GM13977 (cell line): ENCODE results near the gene EFHB.
"Not testable (repeated sequence)": the region's sequence is repeated elsewhere in the genome, so short reads cannot be mapped to it uniquely, and the experiment has no call there.

Experiments used
- DNase-seq: peaks from one replicate; pipeline ENCODE4 v3.0.0; 2012; ENCODE audit warnings: low spot score
- CTCF ChIP-seq: IDR thresholded peaks from 2 replicates; pipeline ENCODE4 v1.5.1; 2012; ENCODE audit warnings: mild to moderate bottlenecking, control low read depth; ENCODE audit not compliant: insufficient read depth; ENCODE audit errors: extremely low read depth, missing control alignments
- in situ Hi-C: fragments of 300-500 bp; cut with MboI; formaldehyde crosslinking; loops from one replicate; pipeline ENCODE4 v1.12.0; 2022; ENCODE audit warnings: low sequenced_read_pairs, low pct_unique_long_range_greater_than_20kb, mixed read lengths, inconsistent platforms; ENCODE audit not compliant: unreplicated experiment

Gene EFHB

GRCh38 chr3:19877656-19878055, 56.4 kb downstream of the EFHB start:
- in situ Hi-C loops = no loop called here
- TF ChIP-seq CTCF = no peak
- DNase-seq = no peak

- in situ Hi-C loops = loop anchor here (25.0 kb wide), 1 partner anchor 530 kb away; no protein-coding TSS in a partner anchor
- peak; percentile 56 for DNase-seq
- peak; percentile 82 for TF ChIP-seq CTCF
These were observed 67.2 kb downstream of the EFHB start for GRCh38 chr3:19866751-19867347.

- DNase-seq = not testable (repeated sequence)
- in situ Hi-C loops = loop anchor here (25.0 kb wide), 1 partner anchor 518 kb away; no protein-coding TSS in a partner anchor
These were observed 78.7 kb downstream of the EFHB start for GRCh38 chr3:19855318-19855717.

GRCh38 chr3:19846609-19847008, 87.4 kb downstream of the EFHB start:
- in situ Hi-C loops, DNase-seq: not testable (repeated sequence)
